NCI-H510A (cell line): Measurements from ENCODE around the gene SYT12.
"Not testable (repeated sequence)": the region's sequence is repeated elsewhere in the genome, so short reads cannot be mapped to it uniquely, and the experiment has no call there.

ENCODE experiments used
- DNase-seq: peaks from one replicate; lab custom pipeline; 2025; lab: John Stamatoyannopoulos, UW

The SYT12 gene

GRCh38 chr11:66996609-66997273 is 26.2 kb upstream of the SYT12 start:
- DNase-seq: no peak

- DNase-seq: no peak
Observed at GRCh38 chr11:66999555-66999954, 23.4 kb upstream of the SYT12 start.

GRCh38 chr11:67001332-67001731 is 21.6 kb upstream of the SYT12 start:
- DNase-seq: no peak

- no peak for DNase-seq
Observed at GRCh38 chr11:67002297-67002913, 20.5 kb upstream of the SYT12 start.

GRCh38 chr11:67002921-67003411 is 20.0 kb upstream of the SYT12 start:
- DNase-seq: no peak

GRCh38 chr11:67005200-67005599 is 17.7 kb upstream of the SYT12 start:
- not testable (repeated sequence) for DNase-seq

- DNase-seq: no peak
Observed at GRCh38 chr11:67006029-67006884, 16.7 kb upstream of the SYT12 start.

GRCh38 chr11:67007126-67007525 is 15.8 kb upstream of the SYT12 start:
- no peak for DNase-seq

GRCh38 chr11:67010296-67010905 is 12.5 kb upstream of the SYT12 start:
- no peak for DNase-seq

- DNase-seq: no peak
Observed at GRCh38 chr11:67013511-67014045, 9.4 kb upstream of the SYT12 start.

- no peak for DNase-seq
Observed at GRCh38 chr11:67014343-67014742, 8.6 kb upstream of the SYT12 start.

- no peak for DNase-seq
Observed at GRCh38 chr11:67015048-67015447, 7.9 kb upstream of the SYT12 start.

- no peak for DNase-seq
Observed at GRCh38 chr11:67016550-67016949, 6.4 kb upstream of the SYT12 start.

GRCh38 chr11:67020949-67021348 is 2.0 kb upstream of the SYT12 start:
- DNase-seq: no peak

GRCh38 chr11:67022341-67022933 is 497 bp upstream of the SYT12 start:
- no peak for DNase-seq

GRCh38 chr11:67023957-67024353 is 1.0 kb downstream of the SYT12 start:
- no peak for DNase-seq

GRCh38 chr11:67024410-67024809 is 1.5 kb downstream of the SYT12 start:
- DNase-seq: no peak

GRCh38 chr11:67024966-67025365 is 2.0 kb downstream of the SYT12 start:
- DNase-seq: no peak

GRCh38 chr11:67025750-67026149 is 2.8 kb downstream of the SYT12 start:
- no peak for DNase-seq

GRCh38 chr11:67026941-67027340 is 4.0 kb downstream of the SYT12 start:
- DNase-seq: no peak

- no peak for DNase-seq
Observed at GRCh38 chr11:67027483-67027930, 4.6 kb downstream of the SYT12 start.
